GM23338 (cell line): ENCODE data around the gene ZBTB2. TPM values are rescaled to one million over a fixed set of nuclear protein-coding genes. Genes with fewer than 3 reads are reported as not detected.

ENCODE experiments used
- ATAC-seq: fragments of 200-7000 bp; cut with Tn5 transposase; 3 replicates; pipeline ENCODE4 v1.9.1; 2020
- DNase-seq: peaks from one replicate; pipeline ENCODE4 v3.0.0-alpha.2; 2015; ENCODE audit warnings: low spot score
- H2AFZ ChIP-seq: fragments of 200-600 bp; sonication (generic); 2 replicates; pipeline ENCODE4 v1.8.0; 2016; ENCODE audit warnings: antibody characterized with exemption, mild to moderate bottlenecking, moderate library complexity
- H3F3A ChIP-seq: fragments of 200-600 bp; sonication (generic); replicated peaks from 2 replicates; pipeline ENCODE4 v1.8.0; 2017; ENCODE audit warnings: antibody characterized with exemption, mixed run types, low read depth
- H3K27ac ChIP-seq: fragments of 200-600 bp; sonication (generic); 2 replicates; pipeline ENCODE4 v1.6.1; 2016; ENCODE audit warnings: low read depth
- H3K27me3 ChIP-seq: fragments of 200-600 bp; sonication (generic); 2 replicates; pipeline ENCODE4 v1.8.0; 2016; ENCODE audit warnings: mild to moderate bottlenecking, mixed run types, moderate library complexity; ENCODE audit not compliant: insufficient read depth
- H3K36me3 ChIP-seq: fragments of 200-600 bp; sonication (generic); 2 replicates; pipeline ENCODE4 v1.8.0; 2016; ENCODE audit warnings: mild to moderate bottlenecking; ENCODE audit not compliant: insufficient read depth
- H3K4me1 ChIP-seq: fragments of 200-600 bp; sonication (generic); 2 replicates; pipeline ENCODE4 v1.8.0; 2016; ENCODE audit warnings: mild to moderate bottlenecking, moderate library complexity; ENCODE audit not compliant: insufficient read depth
- H3K4me2 ChIP-seq: fragments of 200-600 bp; sonication (generic); 2 replicates; pipeline ENCODE4 v1.7.1; 2017; ENCODE audit warnings: mixed run types
- H3K4me3 ChIP-seq: fragments of 200-600 bp; sonication (generic); 2 replicates; pipeline ENCODE4 v1.6.1; 2016; ENCODE audit warnings: mixed run types
- H3K79me2 ChIP-seq: fragments of 200-600 bp; sonication (generic); replicated peaks from 2 replicates; pipeline ENCODE4 v1.8.0; 2017; ENCODE audit warnings: mild to moderate bottlenecking; ENCODE audit not compliant: insufficient read depth
- H3K9me2 ChIP-seq: fragments of 200-600 bp; sonication (generic); 2 replicates; pipeline ENCODE4 v1.8.0; 2017; ENCODE audit not compliant: insufficient read depth
- H4K20me1 ChIP-seq: fragments of 200-600 bp; sonication (generic); replicated peaks from 2 replicates; pipeline ENCODE4 v1.8.0; 2017; ENCODE audit warnings: mild to moderate bottlenecking; ENCODE audit not compliant: insufficient read depth
- H3K27ac Mint-ChIP-seq: 2 replicates; pipeline ENCODE4 v1.8.0; 2020; ENCODE audit warnings: inconsistent platforms, mild to moderate bottlenecking, moderate library complexity, mixed read lengths
- H3K27me3 Mint-ChIP-seq: 3 replicates; pipeline ENCODE4 v1.8.0; 2022; ENCODE audit warnings: low read depth, mild to moderate bottlenecking, moderate library complexity, mixed read lengths, inconsistent platforms; ENCODE audit not compliant: insufficient read depth, poor library complexity
- H3K36me3 Mint-ChIP-seq: 3 replicates; pipeline ENCODE4 v1.8.0; 2021; ENCODE audit warnings: low read depth, mild to moderate bottlenecking, inconsistent platforms, moderate library complexity, mixed read lengths
- H3K4me1 Mint-ChIP-seq: 3 replicates; pipeline ENCODE4 v1.8.0; 2020; ENCODE audit warnings: mild to moderate bottlenecking, inconsistent platforms, mixed read lengths
- H3K4me3 Mint-ChIP-seq: 3 replicates; pipeline ENCODE4 v1.8.0; 2021; ENCODE audit warnings: moderate library complexity, mild to moderate bottlenecking, inconsistent platforms, mixed read lengths
- H3K9me3 Mint-ChIP-seq: 3 replicates; pipeline ENCODE4 v1.8.0; 2020; ENCODE audit warnings: moderate library complexity, mild to moderate bottlenecking, inconsistent platforms, mixed read lengths
- CREB1 ChIP-seq: fragments of 250-450 bp; sonication (Bioruptor Pico); IDR thresholded peaks from 2 replicates; pipeline ENCODE4 v1.5.0; 2020; ENCODE audit warnings: low read depth, mild to moderate bottlenecking, moderate library complexity
- CTCF ChIP-seq, 2 experiments: fragments of 200-600 bp in 1 of 2; sonication (generic) in 1 of 2; conservative IDR thresholded peaks; 2 replicates each; pipeline versions ENCODE4 v1.5.1 to v1.6.1; 2016 to 2017; ENCODE audit warnings: antibody characterized with exemption in 2 of 2, low read depth in 2 of 2, mild to moderate bottlenecking in 2 of 2, moderate library complexity in 1 of 2
- JUNB ChIP-seq: IDR thresholded peaks from one replicate; pipeline ENCODE4 v1.6.1; 2016; ENCODE audit warnings: antibody characterized with exemption; ENCODE audit not compliant: unreplicated experiment
- NANOG ChIP-seq: IDR thresholded peaks from 2 replicates; pipeline ENCODE4 v1.6.1; 2016; ENCODE audit warnings: antibody characterized with exemption, borderline replicate concordance
- POLR2AphosphoS5 ChIP-seq: IDR thresholded peaks from 2 replicates; pipeline ENCODE4 v1.6.1; 2016; ENCODE audit warnings: antibody characterized with exemption, low read depth
- REST ChIP-seq: IDR thresholded peaks from one replicate; pipeline ENCODE4 v1.6.1; 2018; ENCODE audit warnings: antibody characterized with exemption; ENCODE audit not compliant: unreplicated experiment
- STAT1 ChIP-seq: IDR thresholded peaks from one replicate; pipeline ENCODE4 v1.6.1; 2016; ENCODE audit warnings: antibody characterized with exemption; ENCODE audit not compliant: unreplicated experiment
- ZNF114 ChIP-seq: fragments of 250-450 bp; sonication (Bioruptor Pico); IDR thresholded peaks from 2 replicates; pipeline ENCODE4 v1.5.0; 2020; ENCODE audit warnings: mild to moderate bottlenecking, moderate library complexity
- ZNF331 ChIP-seq: fragments of 250-450 bp; sonication (Bioruptor Pico); IDR thresholded peaks from 2 replicates; pipeline ENCODE4 v1.5.0; 2020; ENCODE audit warnings: low read depth, mild to moderate bottlenecking, moderate library complexity
- ZNF462 ChIP-seq: fragments of 250-450 bp; sonication (Bioruptor Pico); IDR thresholded peaks from 2 replicates; pipeline ENCODE4 v1.5.0; 2020; ENCODE audit warnings: mild to moderate bottlenecking, moderate library complexity
- polyA plus RNA-seq: library from polyadenylated mRNA; unstranded; fragments of >200 nt; fragmentation: Nextera tagmentation; extraction: Ambion mirVana; gene quantifications from 2 replicates; pipeline ENCODE4 v1.2.1, GENCODE V29; 2016
- total RNA-seq: library from RNA; depleted of rRNA; stranded (reverse); fragments of >200 nt; shearing (Covaris generic); gene quantifications from 2 replicates; pipeline ENCODE4 v1.2.3, GENCODE V29; 2014

Gene ZBTB2
- total and polyA plus RNA-seq, 2 experiments from 2014 or later, result 11.4 to 21.9 TPM

GRCh38 chr6:151400473-151400872 lies 9.1 kb upstream of the ZBTB2 start:
- Histone ChIP-seq H3K9me2 (no peaks in the 10 kb centered on the region), H3K27me3 (no peaks in the 10 kb centered on the region), H3K4me2 (no peak overlapping the region), H3K36me3 (no peaks in the 10 kb centered on the region; the same call in 1 of the 2 replicates), H3K79me2 (peaks cover 90% of the 10 kb centered on the region), H2AFZ (no peak overlapping the region), H3K4me3 (no peak overlapping the region), H4K20me1 (peaks cover 41% of the 10 kb centered on the region), H3K27ac (no peak overlapping the region), H3K4me1 (no peaks in the 10 kb centered on the region), H3F3A (0 out of 2 replicates have a peak, but pooled peaks cover 5% of the 10 kb centered on the region)
- Mint-ChIP-seq H3K9me3 (no peaks in the 10 kb centered on the region), H3K4me1 (peaks cover 3% of the 10 kb centered on the region; the same call in 2 of the 3 replicates), H3K27me3 (no peaks in the 10 kb centered on the region), H3K36me3 (peaks cover 36% of the 10 kb centered on the region), H3K4me3 (no peak overlapping the region), H3K27ac (no peak overlapping the region)
- ATAC-seq, result no peak
- no peak for DNase-seq
- TF ChIP-seq POLR2AphosphoS5 (no peak), ZNF114 (CRISPR knock-in tag) (no peak), ZNF331 (no peak), STAT1 (no peak), JUNB (no peak), ZNF462 (CRISPR knock-in tag) (no peak), NANOG (no peak), CTCF (conservative IDR thresholded peaks at IDR 0.05; ENCODE audit: low read depth in 2 of 2) (no peak), CREB1 (CRISPR knock-in tag) (no peak), REST (no peak)
